Embryonic facial prominence (tissue), 1 donor: ENCODE results near the gene ADORA2A.

Experiments used
- DNase-seq: peaks from one replicate; pipeline ENCODE4 v3.0.0-alpha.2; 2016; ENCODE audit errors: extremely low spot score

Gene ADORA2A

DNA sequence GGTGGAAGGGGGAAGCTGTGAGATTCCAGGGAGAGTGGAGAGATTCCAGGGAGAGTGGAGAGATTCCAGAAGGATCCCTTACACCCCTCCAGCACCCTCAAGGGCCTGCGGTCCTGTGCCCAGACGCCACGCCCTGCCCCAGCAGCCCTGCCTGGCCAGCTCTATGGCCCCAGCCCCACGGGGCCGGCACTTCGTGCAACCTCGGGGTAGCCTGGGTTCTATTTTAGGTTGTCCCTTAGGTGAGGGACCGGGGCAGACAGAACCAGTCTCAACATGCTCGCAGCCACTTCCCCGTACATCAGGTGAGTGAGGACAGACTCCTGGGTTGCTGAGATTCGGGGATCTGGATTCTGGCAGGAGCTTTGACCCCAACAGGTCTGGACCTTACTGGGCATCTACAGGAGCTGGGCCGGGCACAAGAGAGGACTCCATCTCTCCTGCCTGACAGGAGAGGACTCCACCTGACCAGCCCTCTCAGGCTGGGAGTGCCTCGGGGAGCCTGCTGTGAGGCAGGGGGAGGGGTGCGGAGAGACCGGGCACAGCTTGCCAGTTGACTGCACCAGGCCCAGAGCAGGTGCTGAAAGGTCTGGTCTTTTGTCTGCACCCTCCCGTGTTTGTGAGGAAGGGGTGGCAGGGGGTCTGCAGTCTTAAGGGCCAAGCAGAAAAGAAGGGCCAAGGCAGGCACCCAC, 8.5 kb upstream of the ADORA2A start:
- DNase-seq, result no peak

- no peak for DNase-seq
These were observed 7.9 kb upstream of the ADORA2A start for GRCh38 chr22:24419475-24419850.

DNA sequence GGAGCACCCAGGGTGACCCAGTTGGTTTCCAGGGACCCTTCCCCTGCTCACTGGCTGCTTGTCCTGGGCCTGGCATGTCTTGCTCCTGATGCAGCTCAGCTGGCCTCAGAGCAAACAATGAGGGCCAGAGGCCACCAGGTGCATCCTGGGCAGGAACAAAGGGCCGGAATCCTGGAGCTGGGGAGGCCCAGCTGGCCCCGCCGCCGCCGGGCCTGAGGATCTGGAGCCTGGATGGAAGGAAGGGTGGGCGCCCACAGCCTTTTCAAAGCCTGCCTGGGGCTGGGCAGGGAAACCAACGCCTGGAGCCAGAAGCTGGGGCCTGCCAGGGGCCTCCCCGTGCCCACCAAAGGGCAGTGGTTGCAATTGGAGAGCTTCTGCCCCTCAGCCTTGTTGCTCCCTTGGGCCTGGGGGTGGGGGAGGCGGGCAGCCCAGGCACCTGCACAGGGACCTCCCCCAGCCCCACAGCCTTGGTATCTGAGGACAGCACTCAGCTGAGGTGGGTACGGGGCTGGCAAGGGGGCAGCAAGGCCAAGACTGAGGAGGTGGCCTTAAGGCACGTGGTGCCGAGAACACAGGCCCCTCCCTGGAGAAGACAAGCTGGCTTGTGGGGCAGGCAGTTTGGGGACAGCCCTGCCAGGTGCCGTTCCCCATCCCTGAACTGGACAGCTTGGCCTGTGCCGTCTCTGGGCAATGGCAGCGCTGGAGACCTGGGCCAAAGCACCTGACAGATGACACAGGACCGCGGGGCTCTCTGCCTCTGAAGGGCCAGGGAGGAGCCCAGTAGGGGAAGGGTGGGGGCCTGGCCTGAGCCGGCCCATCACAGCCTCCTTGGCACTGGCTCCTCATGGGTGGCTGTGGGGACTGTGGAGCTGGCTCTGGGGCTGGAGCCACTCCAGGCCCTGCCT, 7.1 kb upstream of the ADORA2A start:
- DNase-seq, result no peak

- no peak for DNase-seq
These were observed 6.4 kb upstream of the ADORA2A start for GRCh38 chr22:24420977-24421343.

DNA sequence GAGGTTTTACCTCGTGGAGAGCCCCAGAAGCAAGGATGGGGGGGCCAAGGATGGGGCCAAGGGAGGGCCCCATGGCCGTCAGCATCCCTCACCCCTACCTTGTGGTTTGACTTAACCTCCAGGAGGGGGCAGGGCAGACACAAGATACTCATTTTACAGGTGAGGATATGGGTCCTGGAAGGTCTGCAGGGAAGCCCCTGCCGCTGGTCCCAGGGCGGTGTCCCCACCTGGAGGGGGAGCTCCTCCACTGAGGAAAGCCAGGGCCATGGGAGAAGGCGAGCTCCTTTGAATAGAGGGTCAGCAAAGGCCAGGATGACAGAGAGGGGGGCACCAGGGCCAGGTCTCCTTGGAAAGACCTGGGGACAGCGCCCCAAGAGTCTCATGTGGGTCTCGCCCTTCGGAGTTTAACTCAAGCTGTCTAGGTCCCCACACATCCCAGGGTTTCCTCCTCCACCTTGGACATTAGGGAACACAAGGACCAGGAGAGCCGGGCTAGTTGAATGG, 5.9 kb upstream of the ADORA2A start:
- no peak for DNase-seq

DNA sequence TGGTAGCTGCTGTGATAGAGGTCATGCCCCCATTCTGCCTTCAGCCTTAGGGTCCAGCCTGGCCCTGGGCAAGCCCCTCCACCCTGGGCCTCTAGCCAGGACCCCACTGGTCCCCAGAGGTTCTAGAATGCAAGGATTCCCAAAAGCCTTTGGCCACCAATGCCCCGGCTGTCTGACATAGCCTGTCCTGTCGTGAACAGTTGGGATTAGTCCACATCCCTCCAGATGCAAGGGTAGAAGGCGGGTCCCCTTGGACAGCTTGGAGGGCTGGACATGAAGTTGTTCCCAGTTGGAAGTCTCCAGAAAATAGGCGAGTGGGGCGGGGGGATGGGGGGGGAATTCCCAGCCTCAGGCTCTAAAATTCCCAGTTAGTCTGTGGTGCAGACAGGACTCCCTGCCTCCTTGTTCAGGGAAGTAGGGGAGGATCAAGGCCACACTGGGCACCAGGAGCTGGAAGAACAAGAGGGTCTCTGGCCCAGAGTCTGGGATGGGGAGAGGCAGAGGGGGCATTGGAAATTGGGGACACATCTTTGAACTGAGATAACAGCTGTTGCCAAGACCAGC, 5.2 kb upstream of the ADORA2A start:
- DNase-seq, result no peak

DNA sequence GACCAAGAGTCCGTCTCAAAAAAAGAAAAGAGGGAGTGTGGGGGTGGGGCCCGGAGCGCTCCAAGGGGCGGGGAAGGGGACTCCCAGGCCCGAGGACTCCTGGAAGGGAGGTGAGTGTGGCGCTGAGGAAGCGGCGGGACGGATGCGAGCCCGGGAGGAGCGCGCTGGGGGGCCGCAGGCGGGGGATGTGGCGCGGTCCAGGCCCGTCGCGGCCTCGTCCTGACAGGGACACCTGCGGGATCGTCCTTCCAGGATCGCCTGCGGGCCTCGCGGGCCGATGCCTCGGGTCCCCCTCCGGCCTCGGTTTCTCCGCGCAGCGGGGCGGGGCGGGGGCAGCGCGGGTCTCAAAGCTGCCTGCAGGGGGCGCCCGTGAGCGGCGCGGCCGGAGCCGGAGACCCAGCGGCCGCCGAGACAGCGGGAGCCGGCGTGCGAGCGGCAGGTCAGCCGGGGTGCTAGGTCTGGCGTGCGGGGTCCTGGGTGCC, 3.8 kb upstream of the ADORA2A start:
- no peak for DNase-seq

- DNase-seq, result no peak
These were observed 3.1 kb upstream of the ADORA2A start for GRCh38 chr22:24424001-24424900.

DNA sequence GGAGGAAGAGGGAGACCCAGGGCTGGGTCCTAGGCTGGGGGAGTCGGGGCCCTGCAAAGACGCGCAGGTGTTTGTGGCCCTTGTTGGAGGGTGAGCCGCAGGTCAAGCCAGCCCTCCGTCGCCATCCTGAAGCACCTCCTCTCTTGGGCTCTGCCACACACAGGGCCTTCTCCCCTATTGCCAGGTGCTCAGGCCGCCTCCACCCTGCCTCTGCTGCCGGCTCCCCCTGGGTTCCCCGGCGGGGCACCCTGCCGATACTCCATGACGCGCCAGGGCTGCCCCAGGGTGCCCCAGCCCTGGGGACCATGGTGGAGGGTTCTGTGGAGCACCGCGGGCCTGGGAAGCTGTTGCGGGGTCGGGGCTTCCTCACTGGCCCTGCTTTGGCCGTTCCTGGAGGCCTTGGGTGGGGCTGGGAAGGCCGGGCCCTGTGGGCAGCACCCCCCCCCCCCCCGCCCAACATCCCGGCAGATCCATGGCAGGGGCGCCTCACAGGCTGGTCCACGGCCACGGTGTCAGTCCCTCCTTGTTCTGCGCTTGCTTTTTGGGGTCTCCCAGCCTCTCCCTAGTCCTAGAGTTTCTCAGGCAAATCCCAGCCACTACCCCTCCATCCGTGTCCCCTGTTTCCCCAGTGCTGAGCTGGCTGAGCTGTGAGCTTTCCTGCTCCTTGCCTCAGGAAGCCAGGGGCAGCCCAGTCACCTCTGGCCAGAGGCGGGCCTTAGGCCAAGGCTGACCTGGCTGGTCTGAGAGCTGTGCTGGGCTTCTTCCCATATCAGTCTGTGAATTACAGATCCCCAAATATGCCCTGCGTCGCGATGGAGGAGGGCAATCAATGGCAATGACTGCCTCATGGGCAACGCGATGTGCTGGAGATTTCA, 2.3 kb upstream of the ADORA2A start:
- DNase-seq, result no peak

- DNase-seq, result no peak
These were observed 963 bp upstream of the ADORA2A start for GRCh38 chr22:24426436-24426835.

DNA sequence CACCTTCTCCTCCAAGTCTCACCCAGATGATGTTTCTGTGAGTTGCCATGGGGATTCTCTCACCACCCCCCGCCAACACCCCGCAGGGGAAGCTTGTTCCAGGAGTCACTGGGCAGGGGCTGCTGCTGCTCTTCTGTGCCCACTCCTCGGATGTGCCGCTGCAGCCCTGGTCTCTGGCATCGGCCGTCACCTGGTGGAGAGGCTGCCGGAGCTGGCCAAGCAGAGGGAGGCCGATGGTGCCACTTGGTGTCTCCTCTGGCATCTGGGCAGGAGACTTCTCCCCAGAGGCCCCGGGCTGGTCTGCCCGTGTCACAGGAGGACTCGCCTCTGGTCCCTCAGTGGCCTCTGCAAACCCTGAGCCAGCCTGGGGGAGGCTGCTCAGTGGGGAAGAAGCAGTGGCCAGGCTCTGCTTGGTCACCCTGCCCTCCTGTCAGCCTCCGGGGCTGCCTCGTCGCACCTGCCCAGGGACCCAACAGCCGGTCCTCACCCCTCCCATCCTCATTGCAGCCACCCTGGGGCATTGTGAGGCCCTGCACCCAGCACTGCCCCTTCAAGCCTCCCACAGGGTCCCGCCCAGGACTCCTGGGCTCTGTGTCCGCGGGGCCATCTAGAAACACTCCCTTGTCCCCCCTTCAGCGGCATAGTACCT, 424 bp upstream of the ADORA2A start:
- DNase-seq, result no peak

DNA sequence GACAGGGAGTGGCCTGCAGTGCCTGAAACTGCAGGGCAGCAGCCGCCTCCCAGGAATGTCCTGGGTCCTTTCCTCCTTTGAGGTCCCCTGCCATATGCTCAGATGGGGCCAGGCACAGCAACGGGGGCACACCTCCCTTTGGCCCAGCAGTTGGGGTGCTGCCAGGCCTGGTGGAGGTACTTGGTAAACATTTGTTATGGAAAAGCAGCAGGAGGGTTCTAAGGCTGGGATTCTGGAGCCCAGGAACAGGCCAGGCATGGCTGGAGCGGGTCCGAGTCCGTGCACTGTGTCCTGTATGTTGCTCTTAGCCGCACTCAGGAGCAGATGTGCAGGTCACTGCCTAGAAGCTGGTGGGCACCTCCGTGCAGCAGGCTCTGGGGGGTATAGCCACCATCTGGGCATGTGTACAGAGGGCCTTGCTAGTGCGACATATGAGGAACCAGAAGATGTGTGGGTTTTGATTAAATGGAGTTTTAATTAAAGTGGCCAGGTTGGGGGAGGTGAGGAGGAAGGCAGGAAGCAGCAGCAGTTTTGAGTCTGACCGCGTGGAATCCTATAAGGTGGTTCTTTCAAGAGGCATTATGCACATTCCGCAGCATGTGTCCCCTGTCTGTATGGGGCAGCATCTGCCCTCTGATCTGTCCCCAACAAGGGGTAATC, 1.5 kb downstream of the ADORA2A start:
- DNase-seq, result no peak

GRCh38 chr22:24429411-24430365, 2.3 kb downstream of the ADORA2A start:
- DNase-seq, result no peak

DNA sequence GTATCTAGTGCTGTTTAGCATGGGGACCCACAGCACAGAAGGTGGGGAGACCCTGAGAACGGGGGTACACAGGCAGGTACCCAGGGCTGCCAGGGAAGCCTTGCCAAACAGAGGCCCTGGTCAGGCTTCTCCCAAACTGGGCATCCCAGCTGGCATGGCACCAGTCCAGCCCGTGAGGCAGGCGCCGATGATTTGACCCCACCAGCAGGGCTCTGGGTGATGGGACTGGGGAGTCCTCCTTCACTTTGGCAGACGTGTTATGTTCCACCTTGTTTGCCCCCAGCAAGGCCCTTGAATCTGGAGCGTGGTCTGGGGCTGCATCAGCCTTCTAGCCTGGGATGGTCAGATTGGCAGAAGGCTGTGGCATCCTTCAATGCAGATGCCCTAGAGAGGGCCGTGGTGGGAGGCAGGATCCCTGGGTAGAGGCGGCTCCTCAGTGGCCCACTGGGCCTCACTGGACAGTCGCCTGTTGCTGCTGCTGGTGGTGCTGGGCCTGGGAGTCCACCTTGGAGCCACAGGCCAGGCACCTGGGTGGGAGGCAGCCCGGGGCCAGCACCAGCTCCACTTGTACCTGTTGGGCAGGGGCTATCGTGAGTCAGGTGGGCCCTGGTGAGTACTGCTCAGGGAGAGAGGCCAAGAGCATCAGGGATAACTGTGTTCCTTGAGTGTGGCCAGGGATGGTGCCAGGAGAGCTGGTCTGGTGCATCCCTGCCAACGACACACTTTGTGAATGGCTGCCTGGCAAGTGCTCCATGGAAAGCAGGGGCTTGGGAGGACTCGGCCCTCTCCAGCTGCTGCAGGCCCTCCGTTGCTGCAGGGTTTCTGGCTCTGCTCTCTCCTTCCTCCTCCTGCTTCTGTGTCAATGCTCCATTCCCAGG, 3.3 kb downstream of the ADORA2A start:
- no peak for DNase-seq

DNA sequence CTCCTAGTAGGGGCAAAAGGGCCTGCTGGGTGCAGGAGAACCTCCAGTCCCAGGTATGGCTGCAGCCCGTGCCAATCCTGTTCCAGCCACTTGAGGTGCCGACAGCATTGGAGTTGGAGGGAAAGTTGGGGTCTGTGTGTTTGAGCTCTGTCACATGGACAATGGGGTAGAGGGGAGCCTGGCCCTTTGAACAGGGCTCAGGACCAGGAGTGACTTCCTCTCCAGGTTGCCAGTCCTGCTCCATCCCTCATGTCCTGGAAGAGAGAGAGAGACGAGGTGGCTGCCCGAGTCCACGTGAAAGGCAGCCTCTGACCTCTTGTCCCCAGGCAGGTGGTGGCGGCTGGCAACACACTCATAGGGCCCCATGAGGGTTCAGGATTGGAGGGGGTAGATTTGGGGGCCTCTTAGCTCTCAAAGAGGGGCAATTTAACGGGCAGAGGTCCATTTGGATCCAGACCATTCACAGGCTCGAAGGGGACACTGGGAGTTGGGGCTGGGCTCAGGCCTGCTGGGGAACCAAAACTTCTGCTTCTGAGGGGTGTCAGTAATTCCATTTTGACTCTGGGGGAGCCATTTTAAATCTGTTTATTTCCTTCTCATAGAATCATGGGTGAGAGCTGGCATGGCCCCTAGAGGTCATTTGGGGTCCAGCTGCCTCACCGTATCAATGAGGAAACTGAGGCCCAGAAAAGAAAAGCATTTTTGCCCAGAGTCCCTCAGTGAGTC, 4.1 kb downstream of the ADORA2A start:
- DNase-seq, result no peak

- DNase-seq, result no peak
These were observed 4.9 kb downstream of the ADORA2A start for GRCh38 chr22:24432059-24432853.
